GM23248 (cell line): ENCODE measurements around the gene ADK.

Experiments used
- EZH2 ChIP-seq: fragments of 200-600 bp; sonication (generic); IDR thresholded peaks from 2 replicates; pipeline ENCODE4 v1.6.1; 2018; ENCODE audit warnings: antibody characterized with exemption, mild to moderate bottlenecking; ENCODE audit not compliant: insufficient read depth, poor library complexity, severe bottlenecking
- EZH2phosphoT487 ChIP-seq: fragments of 200-600 bp; sonication (generic); IDR thresholded peaks from 2 replicates; pipeline ENCODE4 v1.6.1; 2018; ENCODE audit warnings: antibody characterized with exemption, moderate library complexity, mild to moderate bottlenecking, low read depth; ENCODE audit not compliant: insufficient read depth

DNA sequence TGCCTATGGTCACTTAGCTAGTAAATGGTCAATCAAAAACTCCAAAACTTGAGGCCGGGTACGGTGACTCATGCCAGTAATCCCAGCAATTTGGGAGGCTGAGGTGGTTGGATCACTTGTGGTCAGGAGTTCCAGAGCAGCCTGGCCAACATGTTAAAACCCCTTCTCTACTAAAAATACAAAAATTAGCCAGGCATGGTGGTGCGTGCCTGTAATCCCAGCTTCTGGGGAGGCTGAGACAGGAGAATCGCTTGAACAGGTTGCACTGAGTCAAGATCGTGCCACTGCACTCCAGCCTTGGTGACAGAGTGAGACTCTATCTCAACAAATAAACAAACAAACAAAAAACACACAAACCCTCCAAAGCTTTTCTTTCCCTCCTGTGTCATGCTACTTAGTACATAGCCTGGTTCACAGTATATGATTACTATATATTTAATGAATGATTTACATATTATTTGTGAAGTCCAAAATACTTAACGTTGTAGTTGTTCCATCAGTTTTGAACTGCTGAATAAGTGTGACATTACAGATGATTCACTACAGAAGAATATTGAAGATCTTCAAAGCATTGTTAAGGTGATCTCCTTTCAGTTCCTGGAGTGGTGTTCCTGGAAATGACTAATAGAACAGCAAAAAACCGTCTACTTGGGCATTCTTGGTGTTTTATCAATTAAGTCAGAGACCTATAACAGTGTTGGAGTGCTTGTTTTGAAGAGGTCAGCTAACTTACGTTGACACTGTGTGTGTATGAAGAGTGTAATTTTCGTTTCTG, 72.9 kb downstream of the ADK start:
- TF ChIP-seq EZH2phosphoT487 (no peak), EZH2 (no peak)
